Panc1 (cell line): Measurements from ENCODE around the gene LDB2. TPM values are rescaled to one million over a fixed set of nuclear protein-coding genes. Genes with fewer than 3 reads are reported as not detected.

ENCODE experiments used
- ATAC-seq: fragments of 200-7000 bp; cut with Tn5 transposase; 2 replicates; pipeline ENCODE4 v1.9.1; 2020; ENCODE audit warnings: mild to moderate bottlenecking, moderate library complexity
- BruUV-seq: library from RNA; stranded (reverse); fragments of 400-500 nt; replicated peaks from 2 replicates; lab custom pipeline; 2021; lab: Mats Ljungman, UMichigan
- CTCF ChIA-PET: fragments of 300-600 bp; sonication (Branson Sonifier 250); formaldehyde crosslinking; loops from one replicate; lab custom pipeline; 2022; ENCODE audit warnings: antibody characterized with exemption; lab: Charles Lee
- POLR2A ChIA-PET: fragments of 300-600 bp; sonication (Branson Sonifier 250); formaldehyde crosslinking; loops from one replicate; lab custom pipeline; 2022; ENCODE audit warnings: antibody characterized with exemption; lab: Charles Lee
- DNase-seq: peaks from one replicate; pipeline ENCODE4 v3.0.0-alpha.2; 2010; ENCODE audit warnings: low read depth, low spot score
- H3K27ac ChIP-seq: 2 replicates; pipeline ENCODE4 v1.5.1; 2011; ENCODE audit warnings: mild to moderate bottlenecking, low read length, inconsistent platforms
- H3K27me3 ChIP-seq: fragments of 200-500 bp; sonication (Bioruptor generic); 2 replicates; pipeline ENCODE4 v1.6.0; 2014; ENCODE audit warnings: low read length, inconsistent platforms; ENCODE audit not compliant: control insufficient read depth, insufficient read depth
- H3K36me3 ChIP-seq: fragments of 200-500 bp; sonication (Bioruptor generic); 2 replicates; pipeline ENCODE4 v1.5.1; 2014; ENCODE audit warnings: inconsistent platforms, mild to moderate bottlenecking, low read length, moderate library complexity; ENCODE audit not compliant: control insufficient read depth, insufficient read depth
- H3K4me1 ChIP-seq: 2 replicates; pipeline ENCODE4 v1.5.1; 2011; ENCODE audit warnings: inconsistent platforms, mild to moderate bottlenecking, low read length, moderate library complexity; ENCODE audit not compliant: control insufficient read depth, insufficient read depth
- H3K4me3 ChIP-seq, 2 experiments: 2 replicates each; pipeline ENCODE4 v1.5.1; 2011 to 2012; ENCODE audit warnings: low read depth in 2 of 2, low read length in 2 of 2, mild to moderate bottlenecking in 2 of 2, inconsistent platforms in 1 of 2, moderate library complexity in 1 of 2
- H3K9me3 ChIP-seq: fragments of 200-500 bp; sonication (Bioruptor generic); 2 replicates; pipeline ENCODE4 v1.5.1; 2014; ENCODE audit warnings: low read depth, mild to moderate bottlenecking, inconsistent platforms, low read length, moderate library complexity; ENCODE audit not compliant: control insufficient read depth, insufficient read depth
- POLR2AphosphoS5 ChIP-seq: IDR thresholded peaks from 2 replicates; pipeline ENCODE4 v1.6.1; 2012; ENCODE audit warnings: mild to moderate bottlenecking, low read depth, low read length, moderate library complexity
- SIN3A ChIP-seq: IDR thresholded peaks from 2 replicates; pipeline ENCODE4 v1.6.1; 2012; ENCODE audit warnings: low read depth, mild to moderate bottlenecking, low read length, moderate library complexity, borderline replicate concordance; ENCODE audit not compliant: insufficient read depth
- TCF7L2 ChIP-seq: IDR thresholded peaks from 2 replicates; pipeline ENCODE4 v1.6.1; 2011; ENCODE audit warnings: mild to moderate bottlenecking, low read depth, low read length, inconsistent platforms
- in situ Hi-C: cut with HindIII; loops from 2 replicates; pipeline ENCODE4 v1.10.0; 2016; ENCODE audit warnings: low sequenced_read_pairs, low pct_unique_long_range_greater_than_20kb
- intact Hi-C: fragments of 100-400 bp; cut with micrococcal nuclease; formaldehyde crosslinking; loops from one replicate; pipeline ENCODE4 v1.10.0; 2022; ENCODE audit not compliant: unreplicated experiment
- total RNA-seq: library from RNA; stranded (reverse); gene quantifications from one replicate; pipeline ENCODE4 v1.2.1, GENCODE V29; 2021; ENCODE audit not compliant: unreplicated experiment
- TF ChIP-seq, protein P1 (sequence below), 2 experiments: IDR thresholded peaks; 2 replicates each; pipeline ENCODE4 v1.6.1; 2011 to 2012; ENCODE audit warnings: low read depth in 2 of 2, control low read depth in 1 of 2, low read length in 1 of 2, mild to moderate bottlenecking in 1 of 2, moderate library complexity in 1 of 2; ENCODE audit not compliant: insufficient read depth in 1 of 2
- TF ChIP-seq, protein P2 (sequence below): fragments of 450-650 bp; IDR thresholded peaks from 2 replicates; pipeline ENCODE4 v1.5.1; 2017; ENCODE audit warnings: mild to moderate bottlenecking

LDB2 gene
- total RNA-seq, 1 experiment from 2014 or later = not detected

DNA sequence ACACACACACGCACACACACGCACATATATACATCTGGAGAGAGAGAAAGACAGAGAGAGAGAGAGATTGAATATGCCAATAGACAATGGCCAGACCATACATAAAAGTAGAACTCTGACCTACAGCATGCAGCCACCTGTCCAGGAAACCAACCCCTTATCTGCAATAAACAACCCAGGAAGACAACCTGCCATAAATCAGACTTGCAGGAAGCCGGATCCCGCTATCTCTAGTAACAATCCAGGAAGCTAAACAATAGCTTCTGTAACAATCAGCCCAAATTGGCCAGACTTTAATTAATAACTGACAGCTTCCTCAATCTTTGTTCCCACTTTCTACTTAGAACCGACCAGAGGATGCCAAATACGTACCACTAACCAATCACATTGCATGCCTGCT lies 173.2 kb downstream of the LDB2 start:
- no peak overlapping the region for H3K4me3 ChIP-seq
- ChIA-PET POLR2A (no interaction called here), CTCF (no interaction called here)
- no peaks in the 10 kb centered on the region for H3K36me3 ChIP-seq
- TF ChIP-seq, protein P1, sequence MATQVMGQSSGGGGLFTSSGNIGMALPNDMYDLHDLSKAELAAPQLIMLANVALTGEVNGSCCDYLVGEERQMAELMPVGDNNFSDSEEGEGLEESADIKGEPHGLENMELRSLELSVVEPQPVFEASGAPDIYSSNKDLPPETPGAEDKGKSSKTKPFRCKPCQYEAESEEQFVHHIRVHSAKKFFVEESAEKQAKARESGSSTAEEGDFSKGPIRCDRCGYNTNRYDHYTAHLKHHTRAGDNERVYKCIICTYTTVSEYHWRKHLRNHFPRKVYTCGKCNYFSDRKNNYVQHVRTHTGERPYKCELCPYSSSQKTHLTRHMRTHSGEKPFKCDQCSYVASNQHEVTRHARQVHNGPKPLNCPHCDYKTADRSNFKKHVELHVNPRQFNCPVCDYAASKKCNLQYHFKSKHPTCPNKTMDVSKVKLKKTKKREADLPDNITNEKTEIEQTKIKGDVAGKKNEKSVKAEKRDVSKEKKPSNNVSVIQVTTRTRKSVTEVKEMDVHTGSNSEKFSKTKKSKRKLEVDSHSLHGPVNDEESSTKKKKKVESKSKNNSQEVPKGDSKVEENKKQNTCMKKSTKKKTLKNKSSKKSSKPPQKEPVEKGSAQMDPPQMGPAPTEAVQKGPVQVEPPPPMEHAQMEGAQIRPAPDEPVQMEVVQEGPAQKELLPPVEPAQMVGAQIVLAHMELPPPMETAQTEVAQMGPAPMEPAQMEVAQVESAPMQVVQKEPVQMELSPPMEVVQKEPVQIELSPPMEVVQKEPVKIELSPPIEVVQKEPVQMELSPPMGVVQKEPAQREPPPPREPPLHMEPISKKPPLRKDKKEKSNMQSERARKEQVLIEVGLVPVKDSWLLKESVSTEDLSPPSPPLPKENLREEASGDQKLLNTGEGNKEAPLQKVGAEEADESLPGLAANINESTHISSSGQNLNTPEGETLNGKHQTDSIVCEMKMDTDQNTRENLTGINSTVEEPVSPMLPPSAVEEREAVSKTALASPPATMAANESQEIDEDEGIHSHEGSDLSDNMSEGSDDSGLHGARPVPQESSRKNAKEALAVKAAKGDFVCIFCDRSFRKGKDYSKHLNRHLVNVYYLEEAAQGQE (IDR thresholded peaks at IDR 0.05; ENCODE audit: insufficient read depth in 1 of 2, low read depth in 2 of 2, low read length in 1 of 2) = no peak
- no peak for TF ChIP-seq TCF7L2
- no peak for TF ChIP-seq SIN3A
- TF ChIP-seq POLR2AphosphoS5 = no peak
- TF ChIP-seq, protein P2, sequence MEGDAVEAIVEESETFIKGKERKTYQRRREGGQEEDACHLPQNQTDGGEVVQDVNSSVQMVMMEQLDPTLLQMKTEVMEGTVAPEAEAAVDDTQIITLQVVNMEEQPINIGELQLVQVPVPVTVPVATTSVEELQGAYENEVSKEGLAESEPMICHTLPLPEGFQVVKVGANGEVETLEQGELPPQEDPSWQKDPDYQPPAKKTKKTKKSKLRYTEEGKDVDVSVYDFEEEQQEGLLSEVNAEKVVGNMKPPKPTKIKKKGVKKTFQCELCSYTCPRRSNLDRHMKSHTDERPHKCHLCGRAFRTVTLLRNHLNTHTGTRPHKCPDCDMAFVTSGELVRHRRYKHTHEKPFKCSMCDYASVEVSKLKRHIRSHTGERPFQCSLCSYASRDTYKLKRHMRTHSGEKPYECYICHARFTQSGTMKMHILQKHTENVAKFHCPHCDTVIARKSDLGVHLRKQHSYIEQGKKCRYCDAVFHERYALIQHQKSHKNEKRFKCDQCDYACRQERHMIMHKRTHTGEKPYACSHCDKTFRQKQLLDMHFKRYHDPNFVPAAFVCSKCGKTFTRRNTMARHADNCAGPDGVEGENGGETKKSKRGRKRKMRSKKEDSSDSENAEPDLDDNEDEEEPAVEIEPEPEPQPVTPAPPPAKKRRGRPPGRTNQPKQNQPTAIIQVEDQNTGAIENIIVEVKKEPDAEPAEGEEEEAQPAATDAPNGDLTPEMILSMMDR = no peak
- H3K9me3 ChIP-seq = no peaks in the 10 kb centered on the region
- no peaks in the 10 kb centered on the region for H3K27me3 ChIP-seq
- DNase-seq (no peak), ATAC-seq (no peak)
- H3K4me1 ChIP-seq = no peaks in the 10 kb centered on the region
- intact Hi-C loops (no loop called here), in situ Hi-C loops (no loop called here)
- no peak overlapping the region for H3K27ac ChIP-seq
- no TSS peak for BruUV-seq

DNA sequence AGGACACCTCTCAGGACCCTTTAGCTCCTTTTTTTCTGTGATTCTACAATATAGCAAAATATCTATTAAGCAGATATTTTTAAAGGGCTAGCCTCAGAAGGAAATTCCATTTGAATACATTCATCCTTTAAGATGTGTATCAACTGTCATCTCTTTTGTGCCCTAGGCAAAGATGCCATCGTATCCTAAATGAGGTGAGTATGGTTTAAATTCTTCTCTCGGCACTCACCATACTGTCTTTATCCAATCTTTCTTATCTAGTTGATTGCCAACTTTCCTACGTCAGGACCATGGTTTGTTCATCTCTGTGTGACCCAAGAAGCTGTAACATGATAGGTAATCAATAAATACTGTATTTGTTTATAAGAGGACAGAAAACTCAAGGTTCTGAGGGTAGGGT lies 176.0 kb downstream of the LDB2 start:
- TF ChIP-seq, protein P2 = no peak
- TF ChIP-seq, protein P1 (IDR thresholded peaks at IDR 0.05; ENCODE audit: insufficient read depth in 1 of 2, low read depth in 2 of 2, low read length in 1 of 2) = no peak
- TF ChIP-seq SIN3A = no peak
- no peak for TF ChIP-seq POLR2AphosphoS5
- TF ChIP-seq TCF7L2 = no peak
- ChIA-PET POLR2A (no interaction called here), CTCF (no interaction called here)
- Histone ChIP-seq H3K4me1 (no peaks in the 10 kb centered on the region), H3K9me3 (no peaks in the 10 kb centered on the region), H3K27me3 (no peaks in the 10 kb centered on the region), H3K36me3 (no peaks in the 10 kb centered on the region), H3K4me3 (no peak overlapping the region), H3K27ac (no peak overlapping the region)
- intact Hi-C loops (no loop called here), in situ Hi-C loops (no loop called here)
- ATAC-seq = no peak
- BruUV-seq = no TSS peak
- DNase-seq = no peak
